Bone marrow (tissue), 2 donors: ENCODE data around the gene TNFRSF25.
"Not testable (repeated sequence)": the region's sequence is repeated elsewhere in the genome, so short reads cannot be mapped to it uniquely, and the experiment has no call there.

Experiments used
- DNase-seq, 2 donors: peaks; one replicate each; lab custom pipeline; 2025; lab: John Stamatoyannopoulos, UW

TNFRSF25 gene

GRCh38 chr1:6470132-6471085 lies 4.4 kb upstream of the TNFRSF25 start:
- no peak for DNase-seq

GRCh38 chr1:6468729-6469461 lies 2.9 kb upstream of the TNFRSF25 start:
- DNase-seq, result no peak

GRCh38 chr1:6467744-6468688 lies 2.0 kb upstream of the TNFRSF25 start:
- no peak for DNase-seq

- no peak for DNase-seq
Observed at GRCh38 chr1:6467224-6467623, 1.3 kb upstream of the TNFRSF25 start.

GRCh38 chr1:6466751-6467150 lies 778 bp upstream of the TNFRSF25 start:
- no peak for DNase-seq

- no peak for DNase-seq
Observed at GRCh38 chr1:6465461-6466005, 440 bp downstream of the TNFRSF25 start.

- DNase-seq, result no peak
Observed at GRCh38 chr1:6464915-6465314, 1.1 kb downstream of the TNFRSF25 start.

GRCh38 chr1:6464514-6464836 lies 1.5 kb downstream of the TNFRSF25 start:
- no peak for DNase-seq

- no peak for DNase-seq
Observed at GRCh38 chr1:6463120-6463412, 2.9 kb downstream of the TNFRSF25 start.

GRCh38 chr1:6462412-6463119 lies 3.4 kb downstream of the TNFRSF25 start:
- no peak for DNase-seq

GRCh38 chr1:6461538-6462411 lies 4.2 kb downstream of the TNFRSF25 start:
- no peak for DNase-seq

- no peak for DNase-seq
Observed at GRCh38 chr1:6461051-6461530, 4.9 kb downstream of the TNFRSF25 start.

- no peak for DNase-seq
Observed at GRCh38 chr1:6460301-6461050, 5.5 kb downstream of the TNFRSF25 start.

GRCh38 chr1:6459850-6460265 lies 6.1 kb downstream of the TNFRSF25 start:
- DNase-seq, result no peak

- no peak for DNase-seq
Observed at GRCh38 chr1:6456800-6457466, 9.0 kb downstream of the TNFRSF25 start.

- not testable (repeated sequence) for DNase-seq
Observed at GRCh38 chr1:6455752-6456520, 10.0 kb downstream of the TNFRSF25 start.

GRCh38 chr1:6454856-6455751 lies 10.9 kb downstream of the TNFRSF25 start:
- no peak for DNase-seq
